Measurements from ENCODE around the gene PRUNE2. TPM values are rescaled to one million over a fixed set of nuclear protein-coding genes. Genes with fewer than 3 reads are reported as not detected.

The PRUNE2 gene
- total RNA-seq, 1 donor from 2014 or later: 8.7 TPM

DNA sequence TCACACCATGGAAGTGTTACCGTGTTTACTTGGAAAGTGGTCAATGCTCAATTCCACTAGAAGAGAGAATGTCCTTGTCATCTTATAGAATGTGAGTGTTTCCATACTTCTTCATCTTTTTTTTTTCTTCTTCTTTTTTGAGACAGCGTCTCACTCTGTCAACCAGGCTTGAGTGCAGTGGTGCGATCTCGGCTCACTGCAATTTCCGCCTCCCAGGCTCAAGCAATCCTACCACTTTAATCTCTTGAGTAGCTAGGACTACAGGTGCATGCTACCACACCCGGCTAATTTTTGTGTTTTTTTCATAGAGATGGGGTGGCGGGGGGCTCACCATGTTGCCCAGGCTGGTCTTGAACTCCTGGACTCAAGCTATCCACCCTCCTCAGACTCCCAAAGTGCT is 278.9 kb downstream of the PRUNE2 start:
- Histone ChIP-seq H2AFZ (ENCODE audit: low read depth, low read length) (no peak overlapping the region), H3K79me2 (ENCODE audit: insufficient read depth, low read length) (no peaks in the 10 kb centered on the region), H3K9me3 (ENCODE audit: insufficient read depth, low read depth, low read length) (no peaks in the 10 kb centered on the region), H3K36me3 (ENCODE audit: insufficient read depth, low read length) (no peaks in the 10 kb centered on the region), H4K20me1 (ENCODE audit: insufficient read depth, low read length) (no peaks in the 10 kb centered on the region), H3K9ac (ENCODE audit: low read length) (no peak overlapping the region), H3K4me1 (ENCODE audit: insufficient read depth, low read length) (no peaks in the 10 kb centered on the region), H3K4me3 (ENCODE audit: insufficient read depth, low read depth, low read length) (no peak overlapping the region), H3K27ac (ENCODE audit: low read depth, low read length) (no peak overlapping the region), H3K27me3 (ENCODE audit: insufficient read depth, low read length) (no peaks in the 10 kb centered on the region), H3K4me2 (ENCODE audit: low read length) (no peak overlapping the region)
- FAIRE-seq (no peak), DNase-seq (ENCODE audit: low read depth) (no peak)
- Mint-ChIP-seq H3K27me3 (ENCODE audit: low read depth, unreplicated experiment) (no peaks in the 10 kb centered on the region), H3K4me1 (ENCODE audit: low read depth, unreplicated experiment) (no peaks in the 10 kb centered on the region), H3K27ac (ENCODE audit: unreplicated experiment) (no peak overlapping the region), H3K9me3 (ENCODE audit: unreplicated experiment) (peaks cover 1% of the 10 kb centered on the region), H3K36me3 (ENCODE audit: low read depth, unreplicated experiment) (no peaks in the 10 kb centered on the region), H3K4me3 (ENCODE audit: unreplicated experiment) (no peak overlapping the region)
- no peak for TF ChIP-seq EZH2 (IDR thresholded peaks at IDR 0.05; ENCODE audit: insufficient read depth, low read length)
- no peak for TF ChIP-seq CTCF (IDR thresholded peaks at IDR 0.05; ENCODE audit: insufficient read depth, low read depth, low read length)

GRCh38 chr9:76626141-76626540 is 279.8 kb downstream of the PRUNE2 start:
- H2AFZ ChIP-seq (ENCODE audit: low read depth, low read length): no peak overlapping the region
- no peak overlapping the region for H3K4me3 Mint-ChIP-seq (ENCODE audit: unreplicated experiment)
- H3K27ac ChIP-seq (ENCODE audit: low read depth, low read length): no peak overlapping the region
- no peak overlapping the region for H3K27ac Mint-ChIP-seq (ENCODE audit: unreplicated experiment)
- H3K9me3 ChIP-seq (ENCODE audit: insufficient read depth, low read depth, low read length): no peaks in the 10 kb centered on the region
- no peak for TF ChIP-seq EZH2 (IDR thresholded peaks at IDR 0.05; ENCODE audit: insufficient read depth, low read length)
- TF ChIP-seq CTCF (IDR thresholded peaks at IDR 0.05; ENCODE audit: insufficient read depth, low read depth, low read length): no peak
- H3K79me2 ChIP-seq (ENCODE audit: insufficient read depth, low read length): no peaks in the 10 kb centered on the region
- H3K27me3 ChIP-seq (ENCODE audit: insufficient read depth, low read length): no peaks in the 10 kb centered on the region
- DNase-seq (ENCODE audit: low read depth) (no peak), FAIRE-seq (no peak)
- no peaks in the 10 kb centered on the region for H3K36me3 ChIP-seq (ENCODE audit: insufficient read depth, low read length)
- no peaks in the 10 kb centered on the region for H3K36me3 Mint-ChIP-seq (ENCODE audit: low read depth, unreplicated experiment)
- no peak overlapping the region for H3K4me3 ChIP-seq (ENCODE audit: insufficient read depth, low read depth, low read length)
- H3K4me1 ChIP-seq (ENCODE audit: insufficient read depth, low read length): no peaks in the 10 kb centered on the region
- peaks cover 1% of the 10 kb centered on the region for H3K9me3 Mint-ChIP-seq (ENCODE audit: unreplicated experiment)
- H3K4me1 Mint-ChIP-seq (ENCODE audit: low read depth, unreplicated experiment): no peaks in the 10 kb centered on the region
- no peaks in the 10 kb centered on the region for H4K20me1 ChIP-seq (ENCODE audit: insufficient read depth, low read length)
- H3K27me3 Mint-ChIP-seq (ENCODE audit: low read depth, unreplicated experiment): no peaks in the 10 kb centered on the region
- H3K9ac ChIP-seq (ENCODE audit: low read length): no peak overlapping the region
- no peak overlapping the region for H3K4me2 ChIP-seq (ENCODE audit: low read length)

DNA sequence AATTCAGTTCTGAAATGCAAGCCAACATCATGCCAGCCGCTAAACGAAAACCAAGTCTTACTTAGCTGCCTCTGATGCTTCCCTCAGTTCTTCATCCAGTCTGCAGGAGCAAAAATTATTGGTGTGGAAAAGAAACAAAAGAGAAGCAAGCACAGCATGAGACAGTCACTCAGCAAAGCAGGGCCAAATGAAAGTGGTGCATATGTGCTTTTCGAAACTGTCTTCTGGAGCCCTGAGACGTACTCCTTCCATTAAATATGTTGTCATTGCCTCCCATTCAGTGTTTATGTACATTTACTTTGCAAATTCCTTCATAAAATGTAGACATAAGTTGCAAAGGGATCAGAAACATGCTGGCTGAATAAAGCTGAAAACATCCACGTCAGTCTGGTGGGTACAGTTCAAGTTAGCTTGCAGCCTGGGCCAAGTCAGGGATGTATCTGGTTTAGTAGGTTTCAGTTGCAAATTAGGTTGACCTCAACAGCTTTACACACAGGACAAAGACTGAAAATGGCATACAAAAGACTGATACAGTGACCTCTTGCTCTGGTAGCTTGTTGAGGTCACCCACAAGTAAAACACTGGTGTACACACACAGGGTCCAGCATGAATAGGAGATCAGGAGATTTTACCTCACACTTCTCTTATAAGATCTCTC is 281.4 kb downstream of the PRUNE2 start:
- peak; percentile 41 for FAIRE-seq
- Histone ChIP-seq H3K9ac (ENCODE audit: low read length) (no peak overlapping the region), H3K9me3 (ENCODE audit: insufficient read depth, low read depth, low read length) (no peaks in the 10 kb centered on the region), H3K4me1 (ENCODE audit: insufficient read depth, low read length) (no peaks in the 10 kb centered on the region), H2AFZ (ENCODE audit: low read depth, low read length) (no peak overlapping the region), H3K36me3 (ENCODE audit: insufficient read depth, low read length) (no peaks in the 10 kb centered on the region), H4K20me1 (ENCODE audit: insufficient read depth, low read length) (no peaks in the 10 kb centered on the region), H3K27ac (ENCODE audit: low read depth, low read length) (no peak overlapping the region), H3K79me2 (ENCODE audit: insufficient read depth, low read length) (no peaks in the 10 kb centered on the region), H3K4me2 (ENCODE audit: low read length) (no peak overlapping the region), H3K27me3 (ENCODE audit: insufficient read depth, low read length) (no peaks in the 10 kb centered on the region), H3K4me3 (ENCODE audit: insufficient read depth, low read depth, low read length) (no peak overlapping the region)
- Mint-ChIP-seq H3K4me1 (ENCODE audit: low read depth, unreplicated experiment) (peaks cover 2% of the 10 kb centered on the region), H3K27ac (ENCODE audit: unreplicated experiment) (no peak overlapping the region), H3K9me3 (ENCODE audit: unreplicated experiment) (peaks cover 1% of the 10 kb centered on the region), H3K27me3 (ENCODE audit: low read depth, unreplicated experiment) (no peaks in the 10 kb centered on the region), H3K36me3 (ENCODE audit: low read depth, unreplicated experiment) (no peaks in the 10 kb centered on the region), H3K4me3 (ENCODE audit: unreplicated experiment) (no peak overlapping the region)
- no peak for DNase-seq (ENCODE audit: low read depth)
- TF ChIP-seq EZH2 (IDR thresholded peaks at IDR 0.05; ENCODE audit: insufficient read depth, low read length) (no peak), CTCF (IDR thresholded peaks at IDR 0.05; ENCODE audit: insufficient read depth, low read depth, low read length) (no peak)
